ENCODE data around the gene TNFRSF4. TPM values are rescaled to one million over a fixed set of nuclear protein-coding genes. Genes with fewer than 3 reads are reported as not detected.

Gene TNFRSF4
- total and polyA plus RNA-seq, 8 donors = 0.26 to 5.0 (median 1.2) TPM

DNA sequence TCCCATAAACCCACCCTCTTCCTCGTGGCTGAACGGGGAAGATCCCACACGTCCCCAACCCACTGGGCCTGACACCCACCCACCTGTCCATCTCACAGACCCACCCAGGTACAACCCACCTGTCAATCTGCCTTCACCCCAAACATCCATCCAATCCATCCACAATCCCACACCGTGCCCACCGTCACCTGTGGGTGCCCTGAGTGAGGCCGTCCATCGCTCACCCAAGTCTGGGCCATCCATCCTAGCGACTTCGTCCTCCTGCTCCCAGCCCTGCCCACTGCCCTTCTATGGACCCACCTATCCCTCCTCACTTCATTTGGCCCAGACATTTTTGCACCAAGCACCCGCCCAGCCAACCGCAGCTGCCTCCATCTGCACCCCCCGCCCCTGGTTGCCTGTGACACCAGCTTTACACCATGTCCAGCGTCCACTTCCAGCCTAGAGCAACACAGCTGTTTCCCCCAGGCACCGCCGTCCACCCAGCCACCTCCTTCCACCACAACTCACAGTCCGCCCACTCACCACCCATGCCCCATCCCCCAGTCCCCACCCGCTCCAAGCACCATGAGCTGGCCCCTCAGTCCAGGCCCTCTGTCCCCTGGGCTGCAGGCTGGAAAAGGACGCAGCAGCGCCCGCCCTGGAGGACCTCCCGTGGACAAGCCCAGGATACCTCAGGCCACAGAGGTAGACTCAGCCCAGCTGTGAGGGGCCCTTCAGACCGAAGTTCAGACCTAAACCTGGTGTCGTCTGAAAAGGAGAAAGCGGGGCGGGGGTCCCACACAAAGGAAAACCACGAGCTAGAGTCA, 32.6 kb downstream of the TNFRSF4 start:
- WGBS, 2 donors = 92 to 95% methylated on average over 26 of the region's 26 CpGs
- H3K4me3 ChIP-seq = no peak overlapping the region
- H3K27me3 ChIP-seq = no peaks in the 10 kb centered on the region
- H3K4me1 ChIP-seq = no peaks in the 10 kb centered on the region
- H3K36me3 ChIP-seq = no peaks in the 10 kb centered on the region
- H3K9me3 ChIP-seq = no peaks in the 10 kb centered on the region
- DNase-seq (peak in 2 of 6 donors; percentile 21 to 62), ATAC-seq (no peak), FAIRE-seq (no peak)
- TF ChIP-seq, protein P1, sequence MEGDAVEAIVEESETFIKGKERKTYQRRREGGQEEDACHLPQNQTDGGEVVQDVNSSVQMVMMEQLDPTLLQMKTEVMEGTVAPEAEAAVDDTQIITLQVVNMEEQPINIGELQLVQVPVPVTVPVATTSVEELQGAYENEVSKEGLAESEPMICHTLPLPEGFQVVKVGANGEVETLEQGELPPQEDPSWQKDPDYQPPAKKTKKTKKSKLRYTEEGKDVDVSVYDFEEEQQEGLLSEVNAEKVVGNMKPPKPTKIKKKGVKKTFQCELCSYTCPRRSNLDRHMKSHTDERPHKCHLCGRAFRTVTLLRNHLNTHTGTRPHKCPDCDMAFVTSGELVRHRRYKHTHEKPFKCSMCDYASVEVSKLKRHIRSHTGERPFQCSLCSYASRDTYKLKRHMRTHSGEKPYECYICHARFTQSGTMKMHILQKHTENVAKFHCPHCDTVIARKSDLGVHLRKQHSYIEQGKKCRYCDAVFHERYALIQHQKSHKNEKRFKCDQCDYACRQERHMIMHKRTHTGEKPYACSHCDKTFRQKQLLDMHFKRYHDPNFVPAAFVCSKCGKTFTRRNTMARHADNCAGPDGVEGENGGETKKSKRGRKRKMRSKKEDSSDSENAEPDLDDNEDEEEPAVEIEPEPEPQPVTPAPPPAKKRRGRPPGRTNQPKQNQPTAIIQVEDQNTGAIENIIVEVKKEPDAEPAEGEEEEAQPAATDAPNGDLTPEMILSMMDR (IDR thresholded peaks at IDR 0.05) = no peak
- intact Hi-C loops (cut with DNase I) = no loop called here
- H3K27ac ChIP-seq = no peak overlapping the region

DNA sequence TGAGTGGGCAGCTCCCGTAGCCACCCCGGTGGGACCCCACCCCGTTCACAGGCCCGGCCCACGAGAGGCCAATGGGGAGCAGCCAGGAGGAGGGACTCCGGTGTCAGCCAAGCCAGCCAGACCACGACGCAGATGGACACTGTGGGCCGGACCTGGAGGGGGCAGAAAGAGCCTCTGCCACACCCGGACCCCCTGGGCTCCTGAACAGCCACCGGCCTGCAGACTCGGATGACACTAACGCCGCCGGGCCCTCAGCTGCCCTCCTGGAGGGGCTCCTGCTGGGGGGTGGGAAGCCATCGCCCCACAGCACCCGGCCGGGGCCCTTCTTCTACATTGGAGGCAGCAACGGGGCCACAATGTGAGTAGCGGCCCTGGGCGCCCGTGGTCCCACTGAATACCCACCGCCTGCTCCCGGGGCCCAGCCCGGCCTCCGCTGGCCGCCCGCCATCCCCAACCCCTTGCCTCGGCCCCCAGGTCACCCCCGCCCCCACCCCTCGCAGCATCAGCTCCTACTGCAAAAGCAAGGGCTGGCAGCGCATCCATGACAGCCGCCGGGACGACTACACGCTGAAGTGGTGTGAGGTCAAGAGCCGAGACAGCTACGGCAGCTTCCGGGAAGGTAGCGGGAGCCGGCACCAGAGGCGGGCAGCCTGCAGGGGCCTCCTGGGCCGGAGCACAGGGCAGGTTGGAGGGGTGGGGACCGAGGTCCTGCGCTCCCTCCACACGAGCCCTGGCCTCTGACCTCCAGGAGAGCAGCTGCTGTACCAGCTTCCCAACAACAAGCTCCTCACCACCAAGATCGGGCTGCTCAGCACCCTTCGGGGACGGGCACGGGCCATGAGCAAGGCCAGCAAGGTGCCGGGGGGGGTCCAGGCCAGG, 33.7 kb downstream of the TNFRSF4 start:
- Histone ChIP-seq H3K4me1 (no peaks in the 10 kb centered on the region), H3K36me3 (no peaks in the 10 kb centered on the region), H3K9me3 (no peaks in the 10 kb centered on the region), H3K27ac (no peak overlapping the region), H3K4me3 (no peak overlapping the region), H3K27me3 (no peaks in the 10 kb centered on the region)
- WGBS, 2 donors = 85 to 91% methylated on average over 39 to 51 of the region's 51 CpGs
- ATAC-seq (no peak), DNase-seq (peak in 3 of 6 donors; percentile 32 to 69 (median 54)), FAIRE-seq (no peak)
- TF ChIP-seq, protein P1 (IDR thresholded peaks at IDR 0.05) = no peak
- intact Hi-C loops (cut with DNase I) = no loop called here

DNA sequence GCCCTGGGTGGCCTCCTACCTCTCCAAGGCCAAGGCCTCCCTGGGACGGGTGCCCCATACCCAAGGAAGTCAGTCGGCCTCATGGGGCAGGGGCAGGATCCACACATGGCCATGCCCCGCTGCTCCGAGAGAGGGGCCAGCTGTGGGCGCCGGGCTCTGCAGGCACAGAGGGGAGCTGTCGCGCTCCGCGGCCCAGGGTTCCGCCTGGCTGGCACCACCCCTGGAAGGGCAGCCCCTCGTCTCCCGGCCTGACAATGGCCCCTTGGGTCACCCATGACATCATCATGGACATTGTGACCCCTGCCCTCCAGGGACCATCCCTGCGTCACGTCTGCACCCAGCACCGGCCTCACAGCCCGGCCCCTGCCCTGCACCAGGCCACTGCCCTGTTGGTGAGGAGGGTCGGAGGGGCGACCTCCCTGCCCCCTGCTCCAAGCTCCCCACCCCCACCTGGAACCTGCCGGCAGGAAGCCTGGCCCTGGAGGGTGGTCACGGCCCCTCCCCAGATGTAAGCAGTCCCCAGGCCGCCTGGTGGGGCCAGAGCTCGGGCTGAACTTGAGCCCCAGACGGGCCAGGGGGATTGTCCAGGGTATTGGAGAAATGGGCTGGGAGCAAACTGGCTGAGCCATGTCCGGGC, 34.5 kb downstream of the TNFRSF4 start:
- TF ChIP-seq, protein P1 (IDR thresholded peaks at IDR 0.05) = no peak
- intact Hi-C loops (cut with DNase I) = no loop called here
- no peaks in the 10 kb centered on the region for H3K4me1 ChIP-seq
- ATAC-seq (no peak), FAIRE-seq (no peak), DNase-seq (peak in 5 of 6 donors; percentile 2 to 75 (median 27))
- WGBS, 2 donors = 91 to 92% methylated on average over 25 of the region's 25 CpGs
- no peak overlapping the region for H3K27ac ChIP-seq
- H3K27me3 ChIP-seq = no peaks in the 10 kb centered on the region
- H3K36me3 ChIP-seq = no peaks in the 10 kb centered on the region
- no peak overlapping the region for H3K4me3 ChIP-seq
- H3K9me3 ChIP-seq = no peaks in the 10 kb centered on the region

DNA sequence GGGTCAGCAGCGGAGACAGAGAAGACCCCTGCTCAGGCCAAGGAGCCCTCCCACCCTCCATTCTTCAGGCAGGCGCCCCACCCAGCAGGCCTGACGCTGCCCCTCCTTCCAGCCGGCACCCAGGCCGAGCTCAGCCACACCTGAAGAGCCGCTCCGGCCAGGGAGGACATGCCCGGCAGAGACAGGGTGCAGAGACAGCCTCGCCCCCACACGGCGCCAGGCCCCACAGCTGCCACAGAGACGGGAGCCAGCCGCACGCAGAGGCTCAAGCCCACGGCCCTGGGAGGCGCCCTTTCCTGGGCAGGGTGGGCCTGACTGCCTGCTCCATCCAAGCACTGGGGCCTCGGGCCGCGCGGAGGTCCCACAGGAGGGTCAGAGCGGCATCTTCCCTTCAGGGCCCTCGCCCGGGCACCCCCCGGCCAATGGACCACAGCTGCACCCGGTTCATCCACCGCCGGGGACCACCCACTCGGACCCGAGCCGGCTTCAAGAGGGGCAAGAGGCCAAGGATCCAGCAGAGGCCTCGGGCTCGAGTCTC, 35.1 kb downstream of the TNFRSF4 start:
- H3K27me3 ChIP-seq = no peaks in the 10 kb centered on the region
- intact Hi-C loops (cut with DNase I) = no loop called here
- TF ChIP-seq, protein P1 (IDR thresholded peaks at IDR 0.05) = no peak
- H3K36me3 ChIP-seq = no peaks in the 10 kb centered on the region
- WGBS, 2 donors = 93% methylated on average over 26 to 32 of the region's 32 CpGs
- peak in 4 of 6 donors; percentile 7 to 75 (median 36) for DNase-seq
- no peak overlapping the region for H3K4me3 ChIP-seq
- no peaks in the 10 kb centered on the region for H3K9me3 ChIP-seq
- no peak for FAIRE-seq
- H3K4me1 ChIP-seq = no peaks in the 10 kb centered on the region
- no peak for ATAC-seq
- H3K27ac ChIP-seq = no peak overlapping the region

Measured in pancreas (tissue), 10 donors.